ENCODE results near the gene CATSPER4. TPM values are rescaled to one million over a fixed set of nuclear protein-coding genes. Genes with fewer than 3 reads are reported as not detected.

CATSPER4 gene
- total RNA-seq, 1 donor from 2014 or later = not detected

DNA sequence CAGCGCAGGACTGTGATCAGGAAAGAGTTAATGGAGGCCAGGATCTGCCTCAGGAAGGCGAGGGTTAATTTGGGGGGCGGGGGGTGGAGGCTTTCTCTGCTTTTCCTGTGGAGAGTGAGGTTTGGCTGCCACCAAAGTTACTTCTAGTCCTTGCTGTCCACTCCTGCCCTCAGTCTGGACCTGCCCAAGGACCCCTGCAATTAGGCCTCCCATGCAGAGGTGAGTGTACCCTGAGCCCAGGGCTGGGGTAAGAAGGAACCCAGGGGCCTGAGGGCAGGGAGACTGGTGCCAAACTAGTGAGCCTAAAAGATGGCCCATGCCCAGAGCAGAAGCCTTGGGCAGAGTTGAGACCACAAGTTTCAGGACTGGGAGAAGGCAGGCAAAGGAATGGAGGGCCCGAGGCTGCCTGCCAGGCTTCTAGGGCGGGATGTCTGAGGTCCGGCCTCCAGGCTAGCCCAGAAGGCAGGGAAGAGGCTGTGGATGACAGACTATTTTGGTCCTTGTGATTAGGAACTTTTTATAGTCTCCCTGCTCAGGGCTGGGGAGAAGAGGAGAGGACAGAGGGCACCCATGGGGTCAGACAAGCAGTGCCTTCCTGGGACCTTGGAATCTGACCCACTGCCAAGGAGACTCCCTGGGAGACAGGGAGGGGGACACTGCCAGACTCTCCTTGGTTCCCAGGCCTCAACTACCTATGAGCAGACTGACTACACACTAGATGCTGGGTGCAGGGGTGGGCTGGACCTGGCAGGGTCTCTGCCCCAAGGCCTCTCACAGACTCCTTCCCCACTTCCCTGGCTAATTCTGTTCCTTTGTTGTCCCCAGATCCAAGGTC lies 31.3 kb upstream of the CATSPER4 start, which contains the start of gene FAM110D:
Gene FAM110D (plus strand): TSS at position 172 of the 835 bp plus-strand sequence. CDS start 2,213 bp downstream, outside the sequence.
- no peak within 1 kb of the TSS for H3K27ac Mint-ChIP-seq (ENCODE audit: unreplicated experiment)

DNA sequence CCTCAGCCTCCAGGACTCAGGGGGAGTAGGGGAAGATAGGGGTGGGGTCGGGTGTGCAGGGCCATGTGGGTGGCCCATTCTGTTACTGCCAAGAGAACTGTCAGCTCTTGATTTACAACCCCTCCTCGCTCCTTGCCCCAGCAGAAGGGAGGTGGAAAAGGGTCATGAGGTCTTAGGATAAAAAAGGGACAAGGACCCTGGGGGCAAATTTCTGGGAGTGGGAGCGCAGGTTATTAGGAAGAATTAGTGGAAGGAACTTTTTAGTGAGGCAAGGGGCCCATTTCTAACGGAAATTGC lies 30.7 kb upstream of the CATSPER4 start:
- TF ChIP-seq, protein P1, sequence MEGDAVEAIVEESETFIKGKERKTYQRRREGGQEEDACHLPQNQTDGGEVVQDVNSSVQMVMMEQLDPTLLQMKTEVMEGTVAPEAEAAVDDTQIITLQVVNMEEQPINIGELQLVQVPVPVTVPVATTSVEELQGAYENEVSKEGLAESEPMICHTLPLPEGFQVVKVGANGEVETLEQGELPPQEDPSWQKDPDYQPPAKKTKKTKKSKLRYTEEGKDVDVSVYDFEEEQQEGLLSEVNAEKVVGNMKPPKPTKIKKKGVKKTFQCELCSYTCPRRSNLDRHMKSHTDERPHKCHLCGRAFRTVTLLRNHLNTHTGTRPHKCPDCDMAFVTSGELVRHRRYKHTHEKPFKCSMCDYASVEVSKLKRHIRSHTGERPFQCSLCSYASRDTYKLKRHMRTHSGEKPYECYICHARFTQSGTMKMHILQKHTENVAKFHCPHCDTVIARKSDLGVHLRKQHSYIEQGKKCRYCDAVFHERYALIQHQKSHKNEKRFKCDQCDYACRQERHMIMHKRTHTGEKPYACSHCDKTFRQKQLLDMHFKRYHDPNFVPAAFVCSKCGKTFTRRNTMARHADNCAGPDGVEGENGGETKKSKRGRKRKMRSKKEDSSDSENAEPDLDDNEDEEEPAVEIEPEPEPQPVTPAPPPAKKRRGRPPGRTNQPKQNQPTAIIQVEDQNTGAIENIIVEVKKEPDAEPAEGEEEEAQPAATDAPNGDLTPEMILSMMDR (conservative IDR thresholded peaks at IDR 0.05) = no peak
- no peak for DNase-seq (ENCODE audit: low read depth, low spot score)
- peak overlapping the region; percentile 81 for H3K4me3 Mint-ChIP-seq
- H3K27ac Mint-ChIP-seq (ENCODE audit: unreplicated experiment) = no peak overlapping the region
- H3K4me1 Mint-ChIP-seq = peaks cover 54% of the 10 kb centered on the region
- no peaks in the 10 kb centered on the region for H3K9me3 Mint-ChIP-seq
- peaks cover 43% of the 10 kb centered on the region for H3K27me3 Mint-ChIP-seq (ENCODE audit: low read depth)
- H3K36me3 Mint-ChIP-seq (ENCODE audit: low read depth) = no peaks in the 10 kb centered on the region

More for the DNA sequence above, 31.3 kb upstream of the CATSPER4 start, which contains the start of gene FAM110D:
- Mint-ChIP-seq H3K4me3 (peak within 1 kb of the TSS; percentile 81), H3K27me3 (ENCODE audit: low read depth) (peaks cover 43% of the 10 kb centered on the region), H3K36me3 (ENCODE audit: low read depth) (no peaks in the 10 kb centered on the region), H3K4me1 (peaks cover 51% of the 10 kb centered on the region), H3K9me3 (no peaks in the 10 kb centered on the region)
- DNase-seq (ENCODE audit: low read depth, low spot score) = no peak
- TF ChIP-seq, protein P1 (conservative IDR thresholded peaks at IDR 0.05) = no peak

DNA sequence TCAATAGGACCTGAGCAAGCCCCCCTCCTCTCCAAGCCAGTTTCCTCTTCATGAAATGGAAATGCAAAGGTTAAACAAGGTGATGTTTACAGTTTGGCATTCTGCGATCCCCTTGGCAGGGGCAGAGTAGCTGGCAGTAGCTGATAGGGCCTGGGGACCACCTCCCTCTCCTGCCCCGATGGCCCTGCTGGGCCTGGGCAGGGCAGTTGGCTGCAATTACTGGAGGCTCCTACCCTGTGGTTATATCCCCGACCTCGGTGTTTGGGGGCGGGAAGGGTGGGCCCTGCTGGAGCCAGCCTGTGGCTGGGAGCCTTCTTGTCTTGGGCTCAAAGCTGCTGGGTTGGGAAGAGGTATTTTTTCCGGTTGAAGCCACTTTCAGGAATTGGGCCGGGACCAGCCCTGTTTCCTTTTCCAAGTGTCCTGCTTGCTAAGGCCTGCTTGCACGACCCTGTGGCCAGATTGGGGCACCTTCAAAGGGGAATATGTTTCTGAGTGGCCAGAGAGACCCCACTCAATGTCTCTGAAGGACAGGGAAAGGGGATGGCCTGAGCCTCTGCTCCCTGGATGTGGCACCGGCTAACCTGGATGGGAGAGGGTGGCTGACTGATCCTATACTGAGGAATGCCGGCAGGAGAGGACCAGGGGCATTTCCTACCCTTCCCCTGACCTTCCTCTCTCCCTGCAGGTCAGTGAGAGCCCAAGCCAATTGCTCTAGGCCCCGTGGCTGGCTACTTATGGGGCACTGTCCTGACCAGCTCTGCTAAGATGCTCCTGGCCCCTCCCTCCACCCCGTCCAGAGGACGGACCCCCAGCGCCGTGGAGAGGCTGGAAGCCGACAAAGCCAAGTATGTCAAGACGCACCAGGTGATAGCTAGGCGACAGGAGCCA lies 29.6 kb upstream of the CATSPER4 start:
- H3K9me3 Mint-ChIP-seq = no peaks in the 10 kb centered on the region
- H3K4me3 Mint-ChIP-seq = peak overlapping the region; percentile 76
- no peak for DNase-seq (ENCODE audit: low read depth, low spot score)
- peak overlapping the region; percentile 35 for H3K27ac Mint-ChIP-seq (ENCODE audit: unreplicated experiment)
- peaks cover 53% of the 10 kb centered on the region for H3K4me1 Mint-ChIP-seq
- peaks cover 32% of the 10 kb centered on the region for H3K27me3 Mint-ChIP-seq (ENCODE audit: low read depth)
- H3K36me3 Mint-ChIP-seq (ENCODE audit: low read depth) = no peaks in the 10 kb centered on the region
- TF ChIP-seq, protein P1 (conservative IDR thresholded peaks at IDR 0.05) = no peak

DNA sequence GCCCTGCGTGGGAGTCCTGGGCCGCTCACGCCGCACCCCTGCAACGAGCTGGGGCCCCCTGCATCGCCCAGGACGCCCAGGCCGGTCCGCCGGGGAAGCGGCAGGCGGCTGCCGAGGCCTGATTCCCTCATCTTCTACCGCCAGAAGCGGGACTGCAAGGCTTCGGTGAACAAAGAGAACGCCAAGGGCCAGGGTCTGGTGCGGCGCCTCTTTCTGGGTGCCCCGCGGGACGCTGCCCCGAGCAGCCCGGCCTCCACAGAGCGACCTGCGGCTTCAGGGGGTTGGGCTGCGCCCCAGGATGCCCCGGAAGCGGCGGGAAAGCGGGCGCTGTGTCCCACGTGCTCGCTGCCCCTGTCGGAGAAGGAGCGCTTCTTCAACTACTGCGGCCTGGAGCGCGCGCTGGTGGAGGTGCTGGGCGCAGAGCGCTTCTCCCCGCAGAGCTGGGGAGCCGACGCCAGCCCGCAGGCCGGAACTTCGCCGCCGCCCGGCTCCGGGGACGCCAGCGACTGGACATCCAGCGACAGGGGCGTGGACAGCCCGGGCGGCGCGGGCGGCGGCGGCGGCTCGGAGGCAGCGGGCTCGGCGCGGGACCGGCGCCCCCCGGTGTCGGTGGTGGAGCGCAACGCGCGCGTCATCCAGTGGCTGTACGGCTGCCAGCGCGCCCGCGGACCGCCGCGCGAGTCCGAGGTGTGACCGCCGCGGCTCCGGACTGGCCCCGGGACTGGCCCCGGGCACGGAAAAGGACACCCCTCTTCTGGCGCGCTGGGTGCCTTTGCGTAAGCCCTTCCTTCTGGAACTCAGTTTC lies 28.8 kb upstream of the CATSPER4 start:
- Mint-ChIP-seq H3K4me1 (peaks cover 49% of the 10 kb centered on the region), H3K4me3 (peak overlapping the region; percentile 85), H3K27me3 (ENCODE audit: low read depth) (peaks cover 29% of the 10 kb centered on the region)

More for the DNA sequence above, 28.8 kb upstream of the CATSPER4 start:
- TF ChIP-seq, protein P1 (conservative IDR thresholded peaks at IDR 0.05) = peak; percentile 51
- Mint-ChIP-seq H3K27ac (ENCODE audit: unreplicated experiment) (peak overlapping the region; percentile 35), H3K36me3 (ENCODE audit: low read depth) (no peaks in the 10 kb centered on the region), H3K9me3 (no peaks in the 10 kb centered on the region)
- DNase-seq (ENCODE audit: low read depth, low spot score) = peak; percentile 58
